SU-DHL-6 (cell line): ENCODE results near the gene CD70.
"Not testable (repeated sequence)": the region's sequence is repeated elsewhere in the genome, so short reads cannot be mapped to it uniquely, and the experiment has no call there.

Experiments
- CTCF ChIP-seq: fragments of 200-600 bp; sonication (generic); IDR thresholded peaks from one replicate; pipeline ENCODE4 v1.5.1; 2017; ENCODE audit warnings: antibody characterized with exemption, mild to moderate bottlenecking, low read length, moderate library complexity; ENCODE audit not compliant: insufficient read depth, poor library complexity, severe bottlenecking
- EZH2phosphoT487 ChIP-seq: fragments of 200-600 bp; sonication (generic), shearing (Covaris generic); conservative IDR thresholded peaks from 2 replicates; pipeline ENCODE4 v1.6.1; 2018; ENCODE audit warnings: mild to moderate bottlenecking, antibody characterized with exemption, low read length, moderate library complexity, mixed read lengths

DNA sequence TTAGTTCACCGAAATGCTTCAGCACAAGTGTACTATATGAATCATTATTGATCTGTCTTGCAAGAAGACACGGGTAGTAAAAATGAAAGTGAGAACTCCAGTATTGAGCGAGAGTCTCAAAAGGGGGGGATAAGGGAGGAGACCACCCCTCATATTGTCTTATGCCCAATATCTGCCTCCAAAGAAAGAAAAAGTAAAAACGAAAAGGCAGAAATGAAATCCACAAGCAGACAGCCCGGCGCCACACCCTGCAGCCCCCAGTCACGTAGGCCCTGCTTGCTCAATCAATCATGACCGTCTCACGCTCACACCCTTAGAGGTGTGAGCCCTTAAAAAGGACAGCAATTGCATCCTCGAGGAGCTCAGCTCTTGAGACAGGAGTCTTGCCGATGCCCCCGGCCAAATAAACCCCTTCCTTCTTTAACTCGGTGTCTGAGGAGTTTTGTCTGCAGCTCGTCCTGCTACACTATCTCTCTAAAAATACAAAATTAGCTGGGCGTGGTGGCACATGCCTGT, 10.6 kb upstream of the CD70 start:
- not testable (repeated sequence) for TF ChIP-seq EZH2phosphoT487, CTCF
